Erythroblast (primary cell): ENCODE results near the gene TSC22D2.

Experiments used
- GATA1 ChIP-seq: IDR thresholded peaks from 2 replicates; pipeline ENCODE4 v1.6.1; 2011; ENCODE audit warnings: low read depth, mild to moderate bottlenecking, control low read depth, low read length, moderate library complexity
- POLR2A ChIP-seq: IDR thresholded peaks from 2 replicates; pipeline ENCODE4 v1.6.1; 2011; ENCODE audit warnings: mild to moderate bottlenecking, low read length

- TF ChIP-seq POLR2A: no peak
- no peak for TF ChIP-seq GATA1
These were observed 284 bp upstream of the TSC22D2 start for GRCh38 chr3:150407808-150408220.
